Measurements from ENCODE around the gene FRMD4B. TPM values are rescaled to one million over a fixed set of nuclear protein-coding genes. Genes with fewer than 3 reads are reported as not detected.

Gene FRMD4B
- total and polyA plus RNA-seq, 12 donors: 5.5 to 165 (median 17.4) TPM

DNA sequence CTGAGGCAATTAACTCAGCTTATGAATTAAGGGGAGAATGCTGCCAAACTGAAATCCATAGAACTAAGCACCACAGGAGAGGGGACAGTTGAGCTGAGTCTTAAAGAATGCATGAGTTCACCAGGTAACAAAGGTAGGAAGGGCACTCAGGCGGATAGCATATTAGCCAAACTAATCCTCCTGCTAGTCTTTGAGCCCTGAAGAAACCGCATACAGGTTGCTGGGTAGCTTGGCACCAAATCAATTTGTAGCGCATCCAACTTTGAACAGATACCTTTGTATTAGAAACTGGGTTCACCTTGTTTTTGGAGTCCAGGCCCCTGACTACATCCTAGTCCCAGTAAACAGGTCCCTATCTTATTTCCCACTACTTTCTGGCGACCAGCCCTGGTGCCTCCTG lies 93.7 kb downstream of the FRMD4B start:
- no peak overlapping the region for H3K27ac ChIP-seq
- no peaks in the 10 kb centered on the region for H3K4me1 ChIP-seq (replicated peaks in 1 of 2)
- H3K9me3 ChIP-seq (replicated peaks in 1 of 3): no peaks in the 10 kb centered on the region
- 81 to 87% (median 83%) methylated on average over 4 of the region's 4 CpGs for WGBS, 4 donors
- no peak for DNase-seq
- intact Hi-C loops (cut with DNase I): no loop called here
- H3K4me3 ChIP-seq: no peak overlapping the region
- TF ChIP-seq, protein P1, sequence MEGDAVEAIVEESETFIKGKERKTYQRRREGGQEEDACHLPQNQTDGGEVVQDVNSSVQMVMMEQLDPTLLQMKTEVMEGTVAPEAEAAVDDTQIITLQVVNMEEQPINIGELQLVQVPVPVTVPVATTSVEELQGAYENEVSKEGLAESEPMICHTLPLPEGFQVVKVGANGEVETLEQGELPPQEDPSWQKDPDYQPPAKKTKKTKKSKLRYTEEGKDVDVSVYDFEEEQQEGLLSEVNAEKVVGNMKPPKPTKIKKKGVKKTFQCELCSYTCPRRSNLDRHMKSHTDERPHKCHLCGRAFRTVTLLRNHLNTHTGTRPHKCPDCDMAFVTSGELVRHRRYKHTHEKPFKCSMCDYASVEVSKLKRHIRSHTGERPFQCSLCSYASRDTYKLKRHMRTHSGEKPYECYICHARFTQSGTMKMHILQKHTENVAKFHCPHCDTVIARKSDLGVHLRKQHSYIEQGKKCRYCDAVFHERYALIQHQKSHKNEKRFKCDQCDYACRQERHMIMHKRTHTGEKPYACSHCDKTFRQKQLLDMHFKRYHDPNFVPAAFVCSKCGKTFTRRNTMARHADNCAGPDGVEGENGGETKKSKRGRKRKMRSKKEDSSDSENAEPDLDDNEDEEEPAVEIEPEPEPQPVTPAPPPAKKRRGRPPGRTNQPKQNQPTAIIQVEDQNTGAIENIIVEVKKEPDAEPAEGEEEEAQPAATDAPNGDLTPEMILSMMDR (IDR thresholded peaks at IDR 0.05): no peak
- TF ChIP-seq POLR2A (IDR thresholded peaks at IDR 0.05): no peak
- H3K27me3 ChIP-seq: no peaks in the 10 kb centered on the region
- H3K36me3 ChIP-seq (replicated peaks in 1 of 2): no peaks in the 10 kb centered on the region

DNA sequence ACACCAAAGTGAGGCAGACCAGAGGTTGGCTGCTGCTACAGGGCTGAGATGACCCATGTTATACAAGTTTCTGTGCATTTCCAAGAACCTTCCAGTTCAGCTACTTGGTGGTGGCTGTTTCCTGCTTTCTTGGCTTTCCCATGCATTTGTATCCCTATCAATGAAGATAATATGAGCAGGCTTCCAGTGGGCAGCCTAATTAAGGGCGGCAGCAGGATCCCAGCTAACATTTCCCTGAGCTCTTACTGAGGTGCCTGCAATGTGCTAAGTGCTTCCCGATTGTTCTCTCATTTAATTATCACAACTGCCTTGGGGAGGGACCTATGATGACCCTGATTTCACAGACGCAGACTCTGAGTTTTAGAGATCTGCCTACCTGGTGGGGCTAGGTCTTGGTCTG lies 95.5 kb downstream of the FRMD4B start:
- WGBS, 4 donors: 64 to 95% (median 75%) methylated on average over 3 of the region's 3 CpGs
- H3K4me1 ChIP-seq (replicated peaks in 1 of 2): no peaks in the 10 kb centered on the region
- no peak overlapping the region for H3K4me3 ChIP-seq
- no peak for DNase-seq
- no peaks in the 10 kb centered on the region for H3K9me3 ChIP-seq (replicated peaks in 1 of 3)
- intact Hi-C loops (cut with DNase I): no loop called here
- no peaks in the 10 kb centered on the region for H3K27me3 ChIP-seq
- no peak for TF ChIP-seq POLR2A (IDR thresholded peaks at IDR 0.05)
- TF ChIP-seq, protein P1 (IDR thresholded peaks at IDR 0.05): no peak
- no peaks in the 10 kb centered on the region for H3K36me3 ChIP-seq (replicated peaks in 1 of 2)
- no peak overlapping the region for H3K27ac ChIP-seq

DNA sequence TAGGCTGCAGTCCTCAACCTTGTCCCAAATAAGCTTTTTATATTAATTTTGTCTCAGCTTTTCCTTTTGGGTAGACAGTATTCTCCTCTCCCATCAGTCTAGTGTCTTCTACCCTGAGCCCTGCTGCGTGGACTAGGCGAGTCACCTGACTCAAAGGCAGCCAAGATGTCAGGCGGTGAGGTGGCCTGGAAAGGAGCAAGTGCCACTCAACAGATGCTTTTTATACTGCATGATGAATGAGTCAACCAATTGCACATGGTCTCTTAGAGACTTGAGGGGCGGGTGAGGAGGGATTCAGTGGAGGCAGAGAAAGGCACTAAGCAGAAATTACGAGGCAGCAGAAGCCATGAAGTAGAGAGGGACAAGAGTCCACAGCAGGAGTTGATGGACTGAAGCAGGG lies 95.9 kb downstream of the FRMD4B start:
- no peaks in the 10 kb centered on the region for H3K4me1 ChIP-seq (replicated peaks in 1 of 2)
- TF ChIP-seq POLR2A (IDR thresholded peaks at IDR 0.05): no peak
- TF ChIP-seq, protein P1 (IDR thresholded peaks at IDR 0.05): no peak
- no peaks in the 10 kb centered on the region for H3K36me3 ChIP-seq (replicated peaks in 1 of 2)
- 81 to 88% (median 86%) methylated on average over 5 of the region's 5 CpGs for WGBS, 4 donors
- DNase-seq: no peak
- H3K27me3 ChIP-seq: no peaks in the 10 kb centered on the region
- intact Hi-C loops (cut with DNase I): no loop called here
- no peak overlapping the region for H3K4me3 ChIP-seq
- no peak overlapping the region for H3K27ac ChIP-seq
- no peaks in the 10 kb centered on the region for H3K9me3 ChIP-seq (replicated peaks in 1 of 3)

DNA sequence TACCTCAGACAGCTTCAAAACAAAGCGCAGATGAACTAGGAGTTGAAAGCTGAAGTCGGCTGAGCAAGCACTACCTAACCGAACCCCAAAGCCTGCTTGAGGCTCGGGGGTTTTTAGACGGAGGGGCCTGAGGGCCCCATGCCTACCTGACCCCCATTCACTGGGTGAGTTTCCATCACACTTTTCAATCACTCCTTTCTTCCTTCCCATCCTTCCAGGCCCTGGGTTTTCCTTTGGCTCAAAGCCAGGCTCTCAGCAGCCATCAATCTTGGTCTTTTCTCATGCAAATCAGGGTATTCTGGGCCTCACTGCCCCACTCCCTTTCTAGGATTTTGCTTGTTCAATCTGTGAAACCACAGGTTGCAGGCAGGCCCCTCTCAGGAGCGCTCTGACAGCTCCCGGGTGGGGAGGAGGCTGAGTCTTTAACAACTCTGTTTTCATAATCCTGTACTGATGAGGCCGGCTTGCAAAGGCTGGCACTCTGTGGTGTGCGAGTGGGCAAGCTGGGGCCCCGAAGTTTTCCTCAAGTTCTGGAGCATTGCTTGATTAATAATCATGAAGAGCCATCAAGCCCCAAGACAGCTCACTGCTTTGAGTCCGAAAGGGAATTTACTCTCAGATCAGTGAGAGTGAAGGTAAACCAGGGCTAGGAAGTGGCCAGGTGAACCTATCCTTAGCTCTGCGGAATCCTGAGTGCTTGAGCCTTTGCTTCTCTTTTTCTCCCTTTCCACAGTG lies 97.6 kb downstream of the FRMD4B start:
- no peaks in the 10 kb centered on the region for H3K4me1 ChIP-seq (replicated peaks in 1 of 2)
- 75 to 81% (median 77%) methylated on average over 11 to 12 of the region's 12 CpGs for WGBS, 4 donors
- no peak for DNase-seq
- H3K4me3 ChIP-seq: no peak overlapping the region
- H3K36me3 ChIP-seq (replicated peaks in 1 of 2): no peaks in the 10 kb centered on the region
- intact Hi-C loops (cut with DNase I): no loop called here
- TF ChIP-seq POLR2A (IDR thresholded peaks at IDR 0.05): no peak
- TF ChIP-seq, protein P1 (IDR thresholded peaks at IDR 0.05): no peak
- no peaks in the 10 kb centered on the region for H3K9me3 ChIP-seq (replicated peaks in 1 of 3)
- H3K27me3 ChIP-seq: no peaks in the 10 kb centered on the region
- no peak overlapping the region for H3K27ac ChIP-seq

Data from adrenal gland (tissue), 12 donors.